HepG2 (cell line): ENCODE results near the gene SEMA3B. TPM values are rescaled to one million over a fixed set of nuclear protein-coding genes. Genes with fewer than 3 reads are reported as not detected.
A peak's percentile ranks its signal among the peaks of the same experiment; 100 is the strongest.

Experiments used
- ARNT ChIP-seq: fragments of 450-650 bp; IDR thresholded peaks from 2 replicates; pipeline ENCODE4 v1.6.1; 2017
- CBX1 ChIP-seq: IDR thresholded peaks from one replicate; pipeline ENCODE4 v1.6.1; 2016; ENCODE audit warnings: antibody characterized with exemption, low read depth
- EED ChIP-seq: sonication (generic); formaldehyde crosslinking; IDR thresholded peaks from 2 replicates; pipeline ENCODE4 v1.5.0; 2020; ENCODE audit warnings: mild to moderate bottlenecking, missing genetic modification reagents
- ELK4 ChIP-seq: sonication (generic); formaldehyde crosslinking; IDR thresholded peaks from 2 replicates; pipeline ENCODE4 v1.9.0; 2021; ENCODE audit warnings: missing genetic modification reagents, borderline replicate concordance
- EZH2 ChIP-seq: conservative IDR thresholded peaks from 2 replicates; pipeline ENCODE4 v1.6.1; 2012; ENCODE audit warnings: mild to moderate bottlenecking, low read depth, low read length, moderate library complexity
- HIC2 ChIP-seq: sonication (generic); formaldehyde crosslinking; IDR thresholded peaks from 2 replicates; pipeline ENCODE4 v1.9.0; 2022; ENCODE audit warnings: low read depth, missing genetic modification reagents
- MTA3 ChIP-seq: sonication (generic); formaldehyde crosslinking; IDR thresholded peaks from 2 replicates; pipeline ENCODE4 v1.4.0; 2020; ENCODE audit warnings: missing genetic modification reagents
- SP140L ChIP-seq: sonication (generic); formaldehyde crosslinking; IDR thresholded peaks from 2 replicates; pipeline ENCODE4 v1.4.0; 2020; ENCODE audit warnings: missing genetic modification reagents, borderline replicate concordance
- STAG1 ChIP-seq: sonication (generic); formaldehyde crosslinking; IDR thresholded peaks from 2 replicates; pipeline ENCODE4 v1.4.0; 2020; ENCODE audit warnings: missing genetic modification reagents
- TBP ChIP-seq: sonication (generic); formaldehyde crosslinking; IDR thresholded peaks from 2 replicates; pipeline ENCODE4 v1.5.0; 2020; ENCODE audit warnings: missing genetic modification reagents
- YY1 ChIP-seq: IDR thresholded peaks from 2 replicates; pipeline ENCODE4 v1.6.1; 2011; ENCODE audit warnings: low read length, low read depth, moderate library complexity, mild to moderate bottlenecking; ENCODE audit not compliant: insufficient read depth, insufficient replicate concordance
- ZBTB25 ChIP-seq: IDR thresholded peaks from 2 replicates; pipeline ENCODE4 v1.6.1; 2018; ENCODE audit warnings: missing genetic modification reagents
- ZFP90 ChIP-seq: sonication (generic); formaldehyde crosslinking; IDR thresholded peaks from 2 replicates; pipeline ENCODE4 v1.8.0; 2022; ENCODE audit warnings: missing genetic modification reagents, mild to moderate bottlenecking, inconsistent platforms, borderline replicate concordance
- ZNF350 ChIP-seq: sonication (generic); formaldehyde crosslinking; IDR thresholded peaks from 2 replicates; pipeline ENCODE4 v1.4.0; 2020; ENCODE audit warnings: mild to moderate bottlenecking, low read depth, missing genetic modification reagents, borderline replicate concordance
- ZNF572 ChIP-seq: sonication (generic); formaldehyde crosslinking; IDR thresholded peaks from 2 replicates; pipeline ENCODE4 v1.5.1; 2020; ENCODE audit warnings: mild to moderate bottlenecking, missing genetic modification reagents
- ZNF577 ChIP-seq: sonication (generic); formaldehyde crosslinking; IDR thresholded peaks from 2 replicates; pipeline ENCODE4 v1.4.0; 2020; ENCODE audit warnings: mild to moderate bottlenecking, low read depth, missing genetic modification reagents, borderline replicate concordance
- ZNF609 ChIP-seq: sonication (generic); formaldehyde crosslinking; IDR thresholded peaks from 2 replicates; pipeline ENCODE4 v1.4.0; 2020; ENCODE audit warnings: mild to moderate bottlenecking, missing genetic modification reagents, borderline replicate concordance
- ZNF720 ChIP-seq: sonication (generic); formaldehyde crosslinking; IDR thresholded peaks from 2 replicates; pipeline ENCODE4 v1.4.0; 2020; ENCODE audit warnings: missing genetic modification reagents
- ZNF841 ChIP-seq: sonication (generic); formaldehyde crosslinking; IDR thresholded peaks from 2 replicates; pipeline ENCODE4 v1.8.1; 2023; ENCODE audit warnings: missing genetic modification reagents, borderline replicate concordance
- ZSCAN31 ChIP-seq: sonication (generic); formaldehyde crosslinking; IDR thresholded peaks from 2 replicates; pipeline ENCODE4 v1.5.0; 2020; ENCODE audit warnings: low read depth, mild to moderate bottlenecking, missing genetic modification reagents
- polyA plus RNA-seq, 8 experiments: library from polyadenylated mRNA; depleted of rRNA in 3 of 8; stranded (reverse) in 7 of 8; unstranded in 1 of 8; fragments of >200 nt; fragmentation: Illumina TruSeq in 4 of 8; extraction: Trizol in 4 of 8; gene quantifications; 2 replicates each; pipeline versions ENCODE4 v1.2.1 to v1.2.3, GENCODE V29; 2011 to 2016; ENCODE audit warnings: low read depth in 4 of 8, missing spikeins in 1 of 8, mixed read lengths in 1 of 8; ENCODE audit not compliant: insufficient read depth in 1 of 8
- total RNA-seq, 5 experiments: library from RNA; depleted of rRNA; stranded (reverse); fragments of >200 nt; fragmentation: Illumina TruSeq; extraction: Trizol; gene quantifications; 2 replicates each; pipeline ENCODE4 v1.2.3, GENCODE V29; 2016; ENCODE audit warnings: low read depth in 1 of 5

The SEMA3B gene
- total and polyA plus RNA-seq, 2 of the 13 experiments (the other 11 are each of a cell fraction or from before 2014, with no cell fraction given), result 93.2 to 158 TPM

GRCh38 chr3:50298836-50299637 is 30.1 kb downstream of the SEMA3B start, which contains the start of the genes HYAL3 and NAA80 (continued):
- TF ChIP-seq ZNF841 (CRISPR knock-in tag) (no peak), ZNF609 (no peak), CBX1 (peak; percentile 58), ARNT (no peak), ZFP90 (CRISPR knock-in tag) (peak; percentile 50; the same call in 1 of the 2 replicates), ZNF572 (CRISPR knock-in tag) (no peak), STAG1 (CRISPR knock-in tag) (no peak; the same call in 1 of the 2 replicates), SP140L (CRISPR knock-in tag) (no peak), TBP (CRISPR knock-in tag) (no peak), ZBTB25 (CRISPR knock-in tag) (no peak; the same call in 1 of the 2 replicates), MTA3 (CRISPR knock-in tag) (no peak), ZNF350 (CRISPR knock-in tag) (peak; percentile 37; the same call in 1 of the 2 replicates), ZNF720 (no peak), EED (CRISPR knock-in tag) (peak; percentile 64; the same call in 1 of the 2 replicates), ZSCAN31 (peak; percentile 94), ELK4 (CRISPR knock-in tag) (no peak), EZH2 (no peak), ZNF577 (CRISPR knock-in tag) (no peak), HIC2 (CRISPR knock-in tag) (peak; percentile 54; the same call in 1 of the 2 replicates), YY1 (no peak)
